ENCODE measurements around the gene DDHD1.

- TF ChIP-seq CTCF (IDR thresholded peaks at IDR 0.05), result no peak
- no peak for TF ChIP-seq POLR2AphosphoS5 (IDR thresholded peaks at IDR 0.05)
Measured at GRCh38 chr14:53127832-53128231, 25.3 kb downstream of the DDHD1 start.

All from prostate gland (tissue), 2 donors.